Endothelial cell of umbilical vein (primary cell): ENCODE results near the gene USB1. TPM values are rescaled to one million over a fixed set of nuclear protein-coding genes. Genes with fewer than 3 reads are reported as not detected.

Experiments
- BruUV-seq: library from RNA; stranded (reverse); fragments of 400-500 nt; replicated peaks from 2 replicates; lab custom pipeline; 2021; lab: Mats Ljungman, UMichigan
- CTCF ChIA-PET: fragments of 300-600, 350-600 bp; sonication (Branson Sonifier 250); formaldehyde crosslinking; loops from one replicate; lab custom pipeline; 2021; ENCODE audit warnings: antibody characterized with exemption, inconsistent platforms; lab: Charles Lee
- POLR2A ChIA-PET: fragments of 300-600, 350-600 bp; sonication (Branson Sonifier 250); formaldehyde crosslinking; loops from one replicate; lab custom pipeline; 2021; ENCODE audit warnings: antibody characterized with exemption, inconsistent platforms; lab: Charles Lee
- DNase-seq: peaks from one replicate; pipeline ENCODE4 v3.0.0-alpha.2; 2011; ENCODE audit warnings: low read depth, low spot score
- FAIRE-seq: peaks from 2 replicates; lab custom pipeline; 2011; peaks lifted over from hg19 to GRCh38; lab: Jason Lieb, UNC
- H2AFZ ChIP-seq: 2 replicates; pipeline ENCODE4 v1.6.0; 2012; ENCODE audit warnings: low read depth, low read length, control low read depth, inconsistent platforms
- H3K27ac ChIP-seq: 2 replicates; pipeline ENCODE4 v1.5.1; 2011; ENCODE audit warnings: low read depth, mild to moderate bottlenecking, control low read depth, low read length, moderate library complexity; ENCODE audit not compliant: insufficient read depth
- H3K27me3 ChIP-seq, 2 experiments: 2 replicates each; pipeline versions ENCODE4 v1.6.0 to v1.6.1; 2011; ENCODE audit warnings: low read length in 2 of 2, mixed read lengths in 1 of 2; ENCODE audit not compliant: control insufficient read depth in 2 of 2, insufficient read depth in 2 of 2
- H3K36me3 ChIP-seq, 2 experiments: 2 replicates in 1 of 2; 3 replicates in 1 of 2; pipeline ENCODE4 v1.5.1; 2011; ENCODE audit warnings: low read length in 2 of 2, mild to moderate bottlenecking in 1 of 2, moderate library complexity in 1 of 2; ENCODE audit not compliant: control insufficient read depth in 2 of 2, insufficient read depth in 2 of 2; ENCODE audit errors: extremely low read depth in 1 of 2
- H3K4me1 ChIP-seq: 3 replicates; pipeline ENCODE4 v1.5.1; 2011; ENCODE audit warnings: mild to moderate bottlenecking, low read length; ENCODE audit not compliant: control insufficient read depth, insufficient read depth; ENCODE audit errors: extremely low read depth
- H3K4me2 ChIP-seq: 2 replicates; pipeline ENCODE4 v1.6.1; 2011; ENCODE audit warnings: low read length, control low read depth, mixed read lengths; ENCODE audit not compliant: insufficient read depth
- H3K4me3 ChIP-seq, 3 experiments: fragments of 200-600 bp in 1 of 3; sonication (generic), shearing (Covaris generic) in 1 of 3; replicated peaks in 1 of 3; 2 replicates each; pipeline ENCODE4 v1.5.1; 2011 to 2016; ENCODE audit warnings: control low read depth in 3 of 3, low read length in 3 of 3, mild to moderate bottlenecking in 2 of 3, inconsistent platforms in 1 of 3, low read depth in 1 of 3, moderate library complexity in 1 of 3; ENCODE audit not compliant: insufficient read depth in 1 of 3
- H3K79me2 ChIP-seq: 2 replicates; pipeline ENCODE4 v1.6.0; 2012; ENCODE audit warnings: low read length, inconsistent platforms; ENCODE audit not compliant: control insufficient read depth, insufficient read depth
- H3K9ac ChIP-seq: replicated peaks from 2 replicates; pipeline ENCODE3; 2011; ENCODE audit warnings: low read length, control low read depth; ENCODE audit not compliant: insufficient read depth; ENCODE audit errors: extremely low read depth
- H3K9me1 ChIP-seq: replicated peaks from 3 replicates; pipeline ENCODE4 v1.6.0; 2011; ENCODE audit warnings: mild to moderate bottlenecking, low read length; ENCODE audit not compliant: control insufficient read depth, insufficient read depth; ENCODE audit errors: extremely low read depth
- H3K9me3 ChIP-seq: replicated peaks from 2 replicates; pipeline ENCODE4 v1.5.1; 2012; ENCODE audit warnings: low read length, inconsistent platforms; ENCODE audit not compliant: control insufficient read depth, insufficient read depth
- H4K20me1 ChIP-seq: replicated peaks from 2 replicates; pipeline ENCODE3; 2011; ENCODE audit warnings: mild to moderate bottlenecking, low read length; ENCODE audit not compliant: control insufficient read depth, insufficient read depth; ENCODE audit errors: extremely low read depth
- CTCF ChIP-seq, 2 donors: IDR thresholded peaks; 1 replicate in 1 of 2; 2 replicates in 1 of 2; pipeline ENCODE4 v1.5.1; 2011; ENCODE audit warnings: low read length in 2 of 2, mild to moderate bottlenecking in 2 of 2, moderate library complexity in 2 of 2, control low read depth in 1 of 2, inconsistent platforms in 1 of 2, low read depth in 1 of 2; ENCODE audit not compliant: insufficient read depth in 1 of 2; ENCODE audit errors: extremely low read depth in 1 of 2
- EZH2 ChIP-seq: IDR thresholded peaks from 2 replicates; pipeline ENCODE4 v1.6.1; 2012; ENCODE audit warnings: borderline replicate concordance, low read depth, mild to moderate bottlenecking, moderate library complexity, low read length, inconsistent platforms; ENCODE audit not compliant: severe bottlenecking
- FOS ChIP-seq: IDR thresholded peaks from 2 replicates; pipeline ENCODE4 v1.6.1; 2011; ENCODE audit warnings: mild to moderate bottlenecking, low read length, moderate library complexity, borderline replicate concordance; ENCODE audit not compliant: insufficient read depth
- GATA2 ChIP-seq: IDR thresholded peaks from 2 replicates; pipeline ENCODE4 v1.7.0; 2011; ENCODE audit warnings: low read depth, mild to moderate bottlenecking, moderate library complexity, mixed read lengths, low read length; ENCODE audit not compliant: insufficient read length, insufficient read depth
- JUN ChIP-seq: IDR thresholded peaks from 2 replicates; pipeline ENCODE4 v1.6.1; 2011; ENCODE audit warnings: borderline replicate concordance, low read depth; ENCODE audit not compliant: insufficient read length, insufficient read depth
- MAX ChIP-seq: IDR thresholded peaks from 2 replicates; pipeline ENCODE4 v1.6.1; 2011; ENCODE audit not compliant: insufficient read depth, insufficient read length
- MYC ChIP-seq: IDR thresholded peaks from one replicate; pipeline ENCODE4 v1.6.1; 2011; ENCODE audit warnings: mild to moderate bottlenecking, low read depth, low read length
- POLR2A ChIP-seq: IDR thresholded peaks from 2 replicates; pipeline ENCODE4 v1.6.1; 2012; ENCODE audit warnings: low read depth, mild to moderate bottlenecking, control low read depth, low read length
- POLR2AphosphoS5 ChIP-seq: IDR thresholded peaks from 2 replicates; pipeline ENCODE4 v1.6.1; 2012; ENCODE audit warnings: low read depth, mild to moderate bottlenecking, control low read depth, low read length, moderate library complexity; ENCODE audit not compliant: insufficient read depth
- dilution Hi-C: fragments of 300-500 bp; cut with MboI; formaldehyde crosslinking; loops from one replicate; pipeline ENCODE4 v1.15.0; 2019; ENCODE audit warnings: low sequenced_read_pairs; ENCODE audit not compliant: extremely low pct_ligation_motif_present
- intact Hi-C: fragments of 100-400 bp; cut with micrococcal nuclease; formaldehyde crosslinking; loops from one replicate; pipeline ENCODE4 v1.10.0; 2022
- polyA plus RNA-seq, 4 experiments: library from polyadenylated mRNA; depleted of rRNA in 3 of 4; stranded (reverse) in 3 of 4; unstranded in 1 of 4; fragments of >200 nt; gene quantifications; 2 replicates each; pipeline versions ENCODE4 v1.2.1 to v1.2.3, GENCODE V29; 2011 to 2012; ENCODE audit warnings: missing spikeins in 1 of 4
- total RNA-seq: library from RNA; stranded (reverse); gene quantifications from 2 replicates; pipeline ENCODE4 v1.2.3, GENCODE V29; 2021

USB1 gene
- total and polyA plus RNA-seq, 2 donors (not counting 3 experiments of a cell fraction or from before 2014, with no cell fraction given): 64.6 to 83.8 TPM

GRCh38 chr16:58027161-58027915 lies 26.1 kb downstream of the USB1 start:
- intact Hi-C loops: loop anchor here (2.0 kb wide), 1 partner anchor 69 kb away; no protein-coding TSS in a partner anchor
- POLR2A ChIA-PET: interaction anchor here (0.6 to 2.0 kb wide), 2 partner anchors 38 to 102 kb away, joined by 4 to 8 read pairs; partner anchors contain the start of gene CFAP20
- dilution Hi-C loops: no loop called here

GRCh38 chr16:58027916-58028455 lies 26.8 kb downstream of the USB1 start:
- Histone ChIP-seq H3K36me3 (no peaks in the 10 kb centered on the region), H3K9ac (no peak overlapping the region), H3K4me2 (no peak overlapping the region), H3K9me3 (no peaks in the 10 kb centered on the region), H3K79me2 (no peaks in the 10 kb centered on the region), H3K27me3 (peaks cover 0 to 8% of the 10 kb centered on the region in 2 experiments), H2AFZ (no peak overlapping the region), H3K9me1 (no peaks in the 10 kb centered on the region), H3K27ac (no peak overlapping the region), H3K4me1 (peaks cover 11% of the 10 kb centered on the region), H4K20me1 (no peaks in the 10 kb centered on the region), H3K4me3 (no peak overlapping the region)
- DNase-seq (no peak), FAIRE-seq (no peak)
- no TSS peak for BruUV-seq
- CTCF ChIA-PET: interaction anchor here (0.6 to 3.0 kb wide), 7 partner anchors 22 to 728 kb away, joined by 3 to 54 read pairs (median 4); partner anchors contain the start of gene CFAP20
- TF ChIP-seq GATA2 (no peak), EZH2 (no peak), MAX (no peak), FOS (no peak), MYC (no peak), POLR2AphosphoS5 (no peak), CTCF (IDR thresholded peaks at IDR 0.05; ENCODE audit: extremely low read depth in 1 of 2, insufficient read depth in 1 of 2, low read depth in 1 of 2, low read length in 2 of 2) (no peak), POLR2A (no peak), JUN (no peak)
- POLR2A ChIA-PET: interaction anchor here (0.6 kb wide), 1 partner anchor 39 kb away, joined by 4 read pairs; no protein-coding TSS in a partner anchor
- intact Hi-C loops (loop anchor here (2.0 kb wide), 1 partner anchor 69 kb away; no protein-coding TSS in a partner anchor), dilution Hi-C loops (no loop called here)

More at GRCh38 chr16:58027161-58027915, 26.1 kb downstream of the USB1 start:
- no peak for DNase-seq
- Histone ChIP-seq H3K4me3 (peak overlapping the region in 1 of 3 experiments; percentile 64), H3K4me1 (peaks cover 17% of the 10 kb centered on the region), H3K9me1 (no peaks in the 10 kb centered on the region), H2AFZ (peak overlapping the region; percentile 22), H3K4me2 (peak overlapping the region; percentile 12), H3K27ac (no peak overlapping the region), H4K20me1 (no peaks in the 10 kb centered on the region), H3K79me2 (no peaks in the 10 kb centered on the region), H3K9ac (no peak overlapping the region), H3K9me3 (no peaks in the 10 kb centered on the region), H3K36me3 (no peaks in the 10 kb centered on the region), H3K27me3 (peaks cover 0 to 8% of the 10 kb centered on the region in 2 experiments)
- FAIRE-seq: no peak
- TF ChIP-seq FOS (no peak), EZH2 (peak; percentile 55), JUN (no peak)
- CTCF ChIA-PET: interaction anchor here (0.6 to 3.0 kb wide), 7 partner anchors 22 to 729 kb away, joined by 3 to 54 read pairs (median 4); partner anchors contain the start of gene CFAP20
- BruUV-seq: no TSS peak
